GM19328 (cell line): ENCODE results near the gene MDP1.
"Not testable (repeated sequence)": the region's sequence is repeated elsewhere in the genome, so short reads cannot be mapped to it uniquely, and the experiment has no call there.

Experiments
- ATAC-seq: cut with Tn5 transposase; IDR thresholded peaks from one replicate; pipeline ENCODE4 v1.9.1; 2021; ENCODE audit warnings: mild to moderate bottlenecking, moderate library complexity; ENCODE audit not compliant: unreplicated experiment

The MDP1 gene

DNA sequence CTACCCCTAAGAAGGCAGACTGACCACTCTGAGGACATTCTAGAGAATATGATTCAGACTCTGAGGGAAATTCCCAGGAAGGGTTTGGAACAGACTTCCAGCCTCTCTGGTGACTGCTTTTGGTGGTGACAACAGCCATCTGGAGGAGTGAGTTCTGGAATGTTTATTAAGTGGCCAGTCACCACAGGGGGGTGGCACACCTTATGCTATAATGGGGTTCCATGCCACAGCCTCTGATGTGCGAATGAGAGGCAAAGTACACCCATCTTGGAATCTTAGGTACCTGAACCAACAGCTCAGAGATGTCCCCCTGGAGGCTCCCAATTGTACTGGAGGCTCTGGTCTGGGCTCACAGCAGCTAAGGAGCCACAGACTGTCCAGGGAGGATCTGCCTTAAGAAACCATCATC lies 36.0 kb upstream of the MDP1 start:
- ATAC-seq = no peak

DNA sequence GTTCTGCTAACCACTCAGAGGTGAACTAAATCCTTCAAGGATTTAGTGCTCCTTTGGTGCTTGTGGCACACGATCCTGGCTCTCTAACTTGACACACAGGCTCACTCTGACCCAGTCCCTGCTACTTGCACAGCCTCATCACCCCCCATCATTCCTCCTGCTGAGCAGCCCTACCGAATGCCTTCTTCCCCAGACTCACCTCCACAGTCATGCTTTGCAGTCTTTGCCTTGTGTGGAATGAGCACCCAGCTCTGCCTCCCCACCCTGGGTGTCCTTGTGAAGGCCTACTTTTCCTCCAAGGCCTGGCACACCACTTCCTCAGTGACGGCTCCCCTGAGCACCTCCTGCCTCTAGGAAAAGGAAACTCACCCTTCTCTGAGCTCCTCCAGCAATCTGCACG lies 34.5 kb upstream of the MDP1 start:
- no peak for ATAC-seq

GRCh38 chr14:24249230-24250021 lies 33.6 kb upstream of the MDP1 start:
- ATAC-seq = no peak

- ATAC-seq = no peak
Observed at GRCh38 chr14:24247422-24247821, 31.6 kb upstream of the MDP1 start.

GRCh38 chr14:24246765-24247212 lies 30.9 kb upstream of the MDP1 start:
- no peak for ATAC-seq

GRCh38 chr14:24245350-24245749 lies 29.5 kb upstream of the MDP1 start:
- not testable (repeated sequence) for ATAC-seq

GRCh38 chr14:24243336-24243836 lies 27.5 kb upstream of the MDP1 start:
- no peak for ATAC-seq

DNA sequence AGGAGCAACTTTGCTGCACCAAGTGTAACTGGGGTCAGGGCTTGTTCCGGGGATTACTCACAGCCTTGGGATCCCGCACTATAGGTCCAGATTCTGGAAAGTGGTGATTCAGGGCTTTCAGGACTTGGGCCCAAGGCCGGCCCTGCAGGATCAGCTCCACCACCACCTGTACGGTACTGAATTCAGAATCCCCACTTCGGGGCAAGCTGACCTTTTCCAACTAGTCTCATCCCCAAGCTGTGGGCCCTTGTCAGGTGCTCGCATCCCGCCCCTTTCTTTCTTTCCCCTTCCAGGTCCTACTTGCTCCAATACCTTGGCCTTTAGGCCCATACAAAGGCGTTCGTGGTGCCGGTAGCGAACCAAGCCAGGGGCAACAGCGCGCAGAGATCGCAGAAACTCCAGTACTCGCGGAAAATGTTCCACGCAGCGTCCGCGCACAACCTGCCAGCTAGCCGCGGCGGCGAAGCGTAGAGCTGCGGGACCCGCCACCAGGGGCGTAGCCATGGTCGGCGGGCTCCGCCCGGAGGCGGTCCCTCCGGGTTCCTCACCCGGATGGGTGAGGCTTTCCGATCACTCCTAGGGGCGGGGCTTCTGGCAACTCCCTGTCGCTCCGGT lies 26.1 kb upstream of the MDP1 start:
- ATAC-seq = peak; percentile 79

DNA sequence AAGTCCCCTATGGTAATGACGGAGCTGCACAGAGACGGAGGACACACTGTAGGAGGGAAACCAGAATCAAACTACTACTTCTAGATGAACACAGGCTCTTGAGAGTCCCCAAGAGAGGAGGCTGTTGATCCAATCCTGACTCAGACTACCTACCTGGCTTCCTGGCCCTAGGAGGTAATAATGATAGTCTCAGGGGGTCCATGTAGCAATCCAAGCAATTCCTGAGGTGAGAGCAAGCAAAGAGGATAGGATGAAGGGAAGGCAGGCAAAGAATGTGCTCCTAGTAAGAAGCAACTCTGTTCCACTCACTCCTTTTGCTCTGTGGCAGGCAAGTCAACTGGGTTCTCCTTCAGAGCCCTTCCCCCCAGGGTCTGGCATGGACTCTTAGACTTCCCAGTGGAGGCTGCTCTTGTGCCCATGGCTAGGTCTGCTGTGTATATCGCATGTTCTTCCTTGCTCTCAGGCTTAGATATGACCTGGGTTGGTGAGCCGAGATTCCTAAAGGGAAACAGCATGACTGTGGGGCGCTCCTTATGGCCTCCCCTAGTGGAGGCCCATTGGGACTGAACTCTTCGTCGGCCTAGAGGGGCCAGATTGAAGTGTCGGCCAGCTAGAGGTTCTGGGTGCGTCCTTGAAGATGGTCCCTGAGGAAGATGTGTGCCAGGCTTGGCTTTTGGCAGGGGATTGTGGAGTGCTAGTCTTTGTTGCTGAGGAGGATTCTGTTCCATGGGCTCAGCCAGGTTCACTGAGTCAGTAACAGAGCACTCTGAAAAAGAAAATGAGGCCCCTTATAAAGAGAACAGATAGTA lies 24.4 kb upstream of the MDP1 start:
- no peak for ATAC-seq

GRCh38 chr14:24238527-24239037 lies 22.7 kb upstream of the MDP1 start:
- ATAC-seq = no peak

- ATAC-seq = no peak
Observed at GRCh38 chr14:24238123-24238522, 22.3 kb upstream of the MDP1 start.

- ATAC-seq = no peak
Observed at GRCh38 chr14:24237463-24237955, 21.6 kb upstream of the MDP1 start.

- no peak for ATAC-seq
Observed at GRCh38 chr14:24236689-24237462, 21.0 kb upstream of the MDP1 start.

DNA sequence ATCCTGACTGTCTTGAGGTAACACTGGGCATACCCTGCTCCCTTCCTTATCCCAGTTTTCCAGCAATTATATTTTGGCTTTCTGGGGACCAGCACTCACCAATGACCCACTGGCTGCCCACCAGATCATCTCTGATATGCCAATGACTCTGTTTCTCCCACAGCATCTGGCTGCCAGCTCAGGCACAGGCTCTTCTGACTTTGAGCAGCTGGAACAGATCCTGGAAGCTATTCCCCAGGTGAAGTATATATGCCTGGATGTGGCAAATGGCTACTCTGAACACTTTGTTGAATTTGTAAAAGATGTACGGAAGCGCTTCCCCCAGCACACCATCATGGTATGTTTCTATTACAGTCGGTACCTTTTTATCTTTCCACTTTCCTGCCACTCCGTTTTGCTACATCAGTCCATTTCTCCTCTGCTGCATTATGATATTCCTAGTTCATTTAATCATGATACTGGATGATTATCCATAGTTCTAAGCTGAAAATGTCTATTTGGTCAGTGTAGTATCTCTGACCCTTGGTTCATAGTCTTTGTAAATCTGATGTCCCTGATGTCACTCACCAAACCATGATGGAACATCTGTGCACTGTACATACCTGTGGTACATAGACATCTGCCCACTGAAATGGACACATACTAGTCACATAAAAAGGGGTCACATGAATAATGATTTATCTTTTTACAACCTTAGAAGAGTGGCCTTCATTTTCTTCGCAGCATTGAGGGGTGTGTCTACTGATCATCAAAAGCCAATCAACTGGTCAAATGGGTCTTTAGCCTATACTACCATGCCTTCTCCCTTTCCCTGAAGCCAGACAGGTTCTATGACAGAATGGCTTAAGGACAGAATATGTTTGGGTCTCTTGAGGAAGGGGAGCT lies 20.2 kb upstream of the MDP1 start:
- ATAC-seq = no peak

DNA sequence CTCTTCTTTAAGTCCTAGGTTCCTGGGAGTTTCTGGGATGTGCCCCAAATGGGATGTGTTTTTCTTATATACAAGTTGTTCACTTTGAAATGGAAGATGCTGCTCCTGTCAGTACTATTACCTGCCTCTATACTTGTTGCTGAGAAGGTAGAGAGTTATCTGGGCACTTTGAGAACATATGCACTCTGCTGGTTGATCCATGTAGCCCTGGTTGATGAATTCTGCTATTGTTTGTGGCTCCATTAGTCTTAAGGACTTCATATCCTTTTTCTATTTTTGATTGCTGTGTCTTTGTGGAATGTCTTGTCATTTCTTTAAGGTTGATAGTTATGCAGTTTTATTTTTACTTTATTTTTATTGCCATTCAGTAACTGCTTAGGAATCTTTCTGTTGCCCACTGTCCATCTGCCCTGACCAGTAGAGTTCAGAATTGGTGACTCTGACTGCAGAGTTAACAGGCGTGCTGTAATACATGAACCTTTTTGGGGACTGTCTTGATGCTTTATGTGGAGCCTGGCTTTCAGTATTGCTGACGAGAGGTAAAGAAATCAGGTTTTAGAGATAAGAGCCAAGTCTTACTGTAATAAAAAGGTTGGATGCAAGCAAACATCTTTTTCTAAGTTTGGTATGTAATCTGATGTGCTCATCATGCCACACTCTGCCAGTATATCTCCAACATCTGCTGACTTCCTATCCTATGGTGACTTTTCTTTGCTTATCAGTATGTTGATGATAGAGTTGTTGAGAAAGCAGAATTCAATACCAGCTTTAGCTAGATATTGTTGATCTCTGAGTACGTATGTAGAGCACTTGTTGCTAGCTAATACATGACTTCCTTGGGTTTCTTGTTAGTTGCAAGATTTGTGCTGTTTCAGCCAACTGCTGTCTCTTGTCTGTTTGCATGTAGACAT lies 18.5 kb upstream of the MDP1 start:
- no peak for ATAC-seq

GRCh38 chr14:24233538-24233866 lies 17.6 kb upstream of the MDP1 start:
- no peak for ATAC-seq

GRCh38 chr14:24232645-24233537 lies 17.0 kb upstream of the MDP1 start, which contains the start of gene GMPR2:
Gene GMPR2, plus strand, starts transcription at chr14:24232929. Its CDS starts 325 bp downstream, at chr14:24233254.
- ATAC-seq = peak; percentile 51
